Measurements from ENCODE around the gene MYCBPAP.

The MYCBPAP gene

GRCh38 chr17:50571681-50572080 lies 63.4 kb downstream of the MYCBPAP start:
- Histone ChIP-seq H3K4me2 (ENCODE audit: low read depth, low read length) (no peak overlapping the region), H3K4me3 (ENCODE audit: low read length) (no peak overlapping the region), H3K9me2 (replicated peaks; ENCODE audit: insufficient read depth, low read length) (no peaks in the 10 kb centered on the region), H3K36me3 (replicated peaks; ENCODE audit: insufficient read depth, low read length) (no peaks in the 10 kb centered on the region), H3K27ac (ENCODE audit: low read length) (no peak overlapping the region), H3F3A (ENCODE audit: insufficient read depth, low read length) (no peaks in the 10 kb centered on the region), H4K20me1 (ENCODE audit: insufficient read depth, low read length) (no peaks in the 10 kb centered on the region), H3K4me1 (ENCODE audit: low read length) (no peaks in the 10 kb centered on the region), H3K79me2 (ENCODE audit: low read length) (no peaks in the 10 kb centered on the region), H2AFZ (ENCODE audit: low read length) (no peak overlapping the region), H3K9ac (ENCODE audit: low read length) (no peak overlapping the region), H3K27me3 (replicated peaks; ENCODE audit: insufficient read depth, low read length) (peaks cover 95% of the 10 kb centered on the region), H3K9me3 (replicated peaks; ENCODE audit: insufficient read depth, low read length) (no peaks in the 10 kb centered on the region)
- no peak for TF ChIP-seq EZH2phosphoT487 (IDR thresholded peaks at IDR 0.05; ENCODE audit: low read length)
- DNase-seq: no peak

- Histone ChIP-seq H3K4me1 (ENCODE audit: low read length) (no peaks in the 10 kb centered on the region), H3K4me2 (ENCODE audit: low read depth, low read length) (no peak overlapping the region), H3K9me3 (replicated peaks; ENCODE audit: insufficient read depth, low read length) (no peaks in the 10 kb centered on the region), H2AFZ (ENCODE audit: low read length) (no peak overlapping the region), H3F3A (ENCODE audit: insufficient read depth, low read length) (no peaks in the 10 kb centered on the region), H4K20me1 (ENCODE audit: insufficient read depth, low read length) (no peaks in the 10 kb centered on the region), H3K27ac (ENCODE audit: low read length) (no peak overlapping the region), H3K27me3 (replicated peaks; ENCODE audit: insufficient read depth, low read length) (peaks cover 95% of the 10 kb centered on the region), H3K79me2 (ENCODE audit: low read length) (no peaks in the 10 kb centered on the region), H3K4me3 (ENCODE audit: low read length) (no peak overlapping the region), H3K36me3 (replicated peaks; ENCODE audit: insufficient read depth, low read length) (no peaks in the 10 kb centered on the region), H3K9ac (ENCODE audit: low read length) (no peak overlapping the region), H3K9me2 (replicated peaks; ENCODE audit: insufficient read depth, low read length) (no peaks in the 10 kb centered on the region)
- DNase-seq: no peak
- TF ChIP-seq EZH2 (optimal IDR thresholded peaks at IDR 0.05; ENCODE audit: low read depth, low read length) (no peak), EZH2phosphoT487 (IDR thresholded peaks at IDR 0.05; ENCODE audit: low read length) (no peak), CTCF (IDR thresholded peaks at IDR 0.05; ENCODE audit: low read length) (no peak)
Observed at GRCh38 chr17:50572541-50572940, 64.3 kb downstream of the MYCBPAP start.

- Histone ChIP-seq H3K27ac (ENCODE audit: low read length) (no peak overlapping the region), H3K4me1 (ENCODE audit: low read length) (no peaks in the 10 kb centered on the region), H3K27me3 (replicated peaks; ENCODE audit: insufficient read depth, low read length) (peaks cover 95% of the 10 kb centered on the region), H3K4me3 (ENCODE audit: low read length) (no peak overlapping the region), H3K4me2 (ENCODE audit: low read depth, low read length) (no peak overlapping the region), H3K9me2 (replicated peaks; ENCODE audit: insufficient read depth, low read length) (no peaks in the 10 kb centered on the region), H2AFZ (ENCODE audit: low read length) (no peak overlapping the region), H3K9ac (ENCODE audit: low read length) (no peak overlapping the region), H3K79me2 (ENCODE audit: low read length) (no peaks in the 10 kb centered on the region), H3F3A (ENCODE audit: insufficient read depth, low read length) (no peaks in the 10 kb centered on the region), H4K20me1 (ENCODE audit: insufficient read depth, low read length) (no peaks in the 10 kb centered on the region), H3K9me3 (replicated peaks; ENCODE audit: insufficient read depth, low read length) (no peaks in the 10 kb centered on the region), H3K36me3 (replicated peaks; ENCODE audit: insufficient read depth, low read length) (no peaks in the 10 kb centered on the region)
- TF ChIP-seq CTCF (IDR thresholded peaks at IDR 0.05; ENCODE audit: low read length) (no peak), EZH2 (optimal IDR thresholded peaks at IDR 0.05; ENCODE audit: low read depth, low read length) (no peak), EZH2phosphoT487 (IDR thresholded peaks at IDR 0.05; ENCODE audit: low read length) (no peak)
- no peak for DNase-seq
Observed at GRCh38 chr17:50573866-50574611, 65.8 kb downstream of the MYCBPAP start.

- Histone ChIP-seq H3F3A (ENCODE audit: insufficient read depth, low read length) (no peaks in the 10 kb centered on the region), H3K9me3 (replicated peaks; ENCODE audit: insufficient read depth, low read length) (no peaks in the 10 kb centered on the region), H3K9ac (ENCODE audit: low read length) (no peak overlapping the region), H3K4me2 (ENCODE audit: low read depth, low read length) (no peak overlapping the region), H2AFZ (ENCODE audit: low read length) (no peak overlapping the region), H3K79me2 (ENCODE audit: low read length) (no peaks in the 10 kb centered on the region), H3K4me1 (ENCODE audit: low read length) (no peaks in the 10 kb centered on the region), H3K27me3 (replicated peaks; ENCODE audit: insufficient read depth, low read length) (peaks cover 100% of the 10 kb centered on the region), H3K9me2 (replicated peaks; ENCODE audit: insufficient read depth, low read length) (no peaks in the 10 kb centered on the region), H3K4me3 (ENCODE audit: low read length) (no peak overlapping the region), H3K36me3 (replicated peaks; ENCODE audit: insufficient read depth, low read length) (no peaks in the 10 kb centered on the region), H3K27ac (ENCODE audit: low read length) (no peak overlapping the region), H4K20me1 (ENCODE audit: insufficient read depth, low read length) (no peaks in the 10 kb centered on the region)
- DNase-seq: peak; percentile 19
- no peak for TF ChIP-seq EZH2 (optimal IDR thresholded peaks at IDR 0.05; ENCODE audit: low read depth, low read length)
- TF ChIP-seq CTCF (IDR thresholded peaks at IDR 0.05; ENCODE audit: low read length): peak; percentile 39
- no peak for TF ChIP-seq EZH2phosphoT487 (IDR thresholded peaks at IDR 0.05; ENCODE audit: low read length)
Observed at GRCh38 chr17:50575581-50576210, 67.5 kb downstream of the MYCBPAP start.
